Brain microvascular endothelial cell (primary cell): ENCODE results near the gene C4orf54.

Experiments
- DNase-seq: peaks from one replicate; pipeline ENCODE4 v3.0.0-alpha.2; 2020
- H3K27ac ChIP-seq: fragments of 250-450 bp; sonication (Bioruptor Pico); 2 replicates; pipeline ENCODE4 v1.5.1; 2020; ENCODE audit warnings: mild to moderate bottlenecking, moderate library complexity
- H3K27me3 ChIP-seq: fragments of 250-450 bp; sonication (Bioruptor Pico); replicated peaks from 2 replicates; pipeline ENCODE4 v1.5.1; 2020; ENCODE audit warnings: mild to moderate bottlenecking
- H3K36me3 ChIP-seq: fragments of 250-450 bp; sonication (Bioruptor Pico); replicated peaks from 2 replicates; pipeline ENCODE4 v1.5.1; 2020; ENCODE audit warnings: mild to moderate bottlenecking
- H3K4me3 ChIP-seq: 2 replicates; pipeline ENCODE4 v1.5.1; 2011; ENCODE audit warnings: low read depth, mild to moderate bottlenecking, control low read depth, low read length, moderate library complexity
- CTCF ChIP-seq: IDR thresholded peaks from 2 replicates; pipeline ENCODE4 v1.5.1; 2011; ENCODE audit warnings: low read depth, mild to moderate bottlenecking, moderate library complexity, low read length, control low read depth, inconsistent platforms; ENCODE audit errors: missing control alignments
- in situ Hi-C: cut with HindIII; loops from 2 replicates; pipeline ENCODE4 v1.10.0; 2017; ENCODE audit warnings: low sequenced_read_pairs, low pct_ligation_motif_present

C4orf54 gene

GRCh38 chr4:99647071-99647470 is 10.6 kb downstream of the C4orf54 start:
- H3K36me3 ChIP-seq = no peaks in the 10 kb centered on the region
- in situ Hi-C loops = no loop called here
- H3K27ac ChIP-seq = no peak overlapping the region
- no peak overlapping the region for H3K4me3 ChIP-seq
- no peak for TF ChIP-seq CTCF
- DNase-seq = no peak
- no peaks in the 10 kb centered on the region for H3K27me3 ChIP-seq

- in situ Hi-C loops = no loop called here
- H3K27ac ChIP-seq = no peak overlapping the region
These were observed 12.0 kb downstream of the C4orf54 start for GRCh38 chr4:99645638-99646037.

GRCh38 chr4:99645036-99645435 is 12.6 kb downstream of the C4orf54 start:
- no peaks in the 10 kb centered on the region for H3K36me3 ChIP-seq
- DNase-seq = no peak
- no peak overlapping the region for H3K4me3 ChIP-seq
- H3K27ac ChIP-seq = no peak overlapping the region
- in situ Hi-C loops = no loop called here
- TF ChIP-seq CTCF = no peak
- H3K27me3 ChIP-seq = no peaks in the 10 kb centered on the region

More at GRCh38 chr4:99645638-99646037, 12.0 kb downstream of the C4orf54 start:
- Histone ChIP-seq H3K4me3 (no peak overlapping the region), H3K27me3 (no peaks in the 10 kb centered on the region), H3K36me3 (no peaks in the 10 kb centered on the region)
- TF ChIP-seq CTCF = no peak
- DNase-seq = no peak

- no peak for DNase-seq
- Histone ChIP-seq H3K4me3 (no peak overlapping the region), H3K27ac (no peak overlapping the region), H3K36me3 (no peaks in the 10 kb centered on the region), H3K27me3 (no peaks in the 10 kb centered on the region)
- no peak for TF ChIP-seq CTCF
- in situ Hi-C loops = no loop called here
These were observed 13.2 kb downstream of the C4orf54 start for GRCh38 chr4:99644453-99644852.

- no peak for TF ChIP-seq CTCF
- DNase-seq = no peak
- Histone ChIP-seq H3K27ac (no peak overlapping the region), H3K27me3 (no peaks in the 10 kb centered on the region), H3K4me3 (no peak overlapping the region), H3K36me3 (no peaks in the 10 kb centered on the region)
- in situ Hi-C loops = no loop called here
These were observed 14.7 kb downstream of the C4orf54 start for GRCh38 chr4:99642725-99643489.

- DNase-seq = no peak
- Histone ChIP-seq H3K27me3 (no peaks in the 10 kb centered on the region), H3K4me3 (no peak overlapping the region), H3K36me3 (no peaks in the 10 kb centered on the region), H3K27ac (no peak overlapping the region)
- no peak for TF ChIP-seq CTCF
- in situ Hi-C loops = no loop called here
These were observed 17.0 kb downstream of the C4orf54 start for GRCh38 chr4:99640676-99641075.
